Thoracic aorta (tissue), 2 donors: ENCODE results near the gene PLCB1. TPM values are rescaled to one million over a fixed set of nuclear protein-coding genes. Genes with fewer than 3 reads are reported as not detected.

Experiments
- ATAC-seq: fragments of 150-250 bp; one replicate; pipeline ENCODE4 v1.8.0; 2017; ENCODE audit warnings: low read depth; ENCODE audit not compliant: insufficient number of reproducible peaks, low FRiP score
- DNase-seq: peaks from one replicate; pipeline ENCODE4 v3.0.0-alpha.2; 2020; ENCODE audit warnings: low spot score
- H3K27ac ChIP-seq, 2 donors: fragments of 200-600 bp; sonication (generic); 1 replicate in 1 of 2; 2 replicates in 1 of 2; pipeline ENCODE4 v1.5.1; 2016; ENCODE audit warnings: mild to moderate bottlenecking in 2 of 2, moderate library complexity in 2 of 2
- H3K27me3 ChIP-seq: fragments of 200-600 bp; sonication (generic); replicated peaks from 2 replicates; pipeline ENCODE4 v1.6.0; 2016; ENCODE audit warnings: mild to moderate bottlenecking; ENCODE audit not compliant: insufficient read depth
- H3K36me3 ChIP-seq: fragments of 200-600 bp; sonication (generic); one replicate; pipeline ENCODE4 v1.5.1; 2016
- H3K4me1 ChIP-seq, 2 donors: fragments of 200-600 bp; sonication (generic); 1 replicate in 1 of 2; 2 replicates in 1 of 2; pipeline versions ENCODE4 v1.5.1 to v1.6.0; 2016; ENCODE audit warnings: low read depth in 2 of 2, mild to moderate bottlenecking in 1 of 2; ENCODE audit not compliant: control insufficient read depth in 1 of 2
- H3K4me3 ChIP-seq: fragments of 200-600 bp; sonication (generic); 2 replicates; pipeline ENCODE4 v1.5.1; 2016; ENCODE audit warnings: mild to moderate bottlenecking
- H3K9me3 ChIP-seq: fragments of 200-600 bp; sonication (generic); 2 replicates; pipeline ENCODE4 v1.5.1; 2016
- CTCF ChIP-seq: fragments of 200-600 bp; sonication (generic); IDR thresholded peaks from one replicate; pipeline ENCODE4 v1.5.1; 2019; ENCODE audit warnings: antibody characterized with exemption
- total RNA-seq, 2 donors: library from RNA; depleted of rRNA; stranded (reverse); fragments of >200 nt; gene quantifications; one replicate each; pipeline versions ENCODE4 v1.1.0 to v1.2.3, GENCODE V29; 2016

Gene PLCB1
- total RNA-seq, 2 donors from 2014 or later, result 10.8 to 16.3 TPM

- Histone ChIP-seq H3K27ac (no peak overlapping the region), H3K9me3 (peaks cover 10% of the 10 kb centered on the region), H3K27me3 (no peaks in the 10 kb centered on the region), H3K4me3 (no peak overlapping the region), H3K4me1 (no peaks in the 10 kb centered on the region), H3K36me3 (no peaks in the 10 kb centered on the region)
- ATAC-seq (no peak), DNase-seq (no peak)
- TF ChIP-seq CTCF, result no peak
These were observed 759.0 kb downstream of the PLCB1 start for GRCh38 chr20:8891039-8891438.

- Histone ChIP-seq H3K9me3 (peaks cover 10% of the 10 kb centered on the region), H3K36me3 (no peaks in the 10 kb centered on the region), H3K27me3 (no peaks in the 10 kb centered on the region), H3K4me3 (no peak overlapping the region), H3K27ac (no peak overlapping the region), H3K4me1 (peaks cover 0 to 15% of the 10 kb centered on the region in 2 donors)
- DNase-seq (no peak), ATAC-seq (no peak)
- TF ChIP-seq CTCF, result no peak
These were observed 763.4 kb downstream of the PLCB1 start for GRCh38 chr20:8895472-8895871.

GRCh38 chr20:8898823-8899222 lies 766.8 kb downstream of the PLCB1 start:
- Histone ChIP-seq H3K36me3 (no peaks in the 10 kb centered on the region), H3K27me3 (no peaks in the 10 kb centered on the region), H3K4me3 (no peak overlapping the region), H3K4me1 (peaks cover 9 to 36% of the 10 kb centered on the region in 2 donors), H3K27ac (peak overlapping the region in 1 of 2 donors; percentile 36), H3K9me3 (peaks cover 10% of the 10 kb centered on the region)
- no peak for ATAC-seq
- TF ChIP-seq CTCF, result no peak
- DNase-seq, result no peak

- Histone ChIP-seq H3K9me3 (no peaks in the 10 kb centered on the region), H3K27me3 (no peaks in the 10 kb centered on the region), H3K4me1 (peaks cover 9 to 36% of the 10 kb centered on the region in 2 donors), H3K36me3 (no peaks in the 10 kb centered on the region), H3K27ac (peak overlapping the region; percentile 56 to 79), H3K4me3 (peak overlapping the region; percentile 19)
- ATAC-seq (peak; percentile 89), DNase-seq (no peak)
- no peak for TF ChIP-seq CTCF
These were observed 769.4 kb downstream of the PLCB1 start for GRCh38 chr20:8901237-8902025.

- no peak for TF ChIP-seq CTCF
- Histone ChIP-seq H3K9me3 (no peaks in the 10 kb centered on the region), H3K27ac (no peak overlapping the region), H3K27me3 (no peaks in the 10 kb centered on the region), H3K4me1 (peaks cover 9 to 21% of the 10 kb centered on the region in 2 donors), H3K36me3 (no peaks in the 10 kb centered on the region), H3K4me3 (no peak overlapping the region)
- ATAC-seq, result no peak
- no peak for DNase-seq
These were observed 771.9 kb downstream of the PLCB1 start for GRCh38 chr20:8903655-8904605.
